ENCODE measurements around the gene TTC9B.
"Not testable (repeated sequence)": the region's sequence is repeated elsewhere in the genome, so short reads cannot be mapped to it uniquely, and the experiment has no call there.

TTC9B gene

GRCh38 chr19:40223135-40223822 lies 5.1 kb upstream of the TTC9B start:
- TF ChIP-seq, protein P1, sequence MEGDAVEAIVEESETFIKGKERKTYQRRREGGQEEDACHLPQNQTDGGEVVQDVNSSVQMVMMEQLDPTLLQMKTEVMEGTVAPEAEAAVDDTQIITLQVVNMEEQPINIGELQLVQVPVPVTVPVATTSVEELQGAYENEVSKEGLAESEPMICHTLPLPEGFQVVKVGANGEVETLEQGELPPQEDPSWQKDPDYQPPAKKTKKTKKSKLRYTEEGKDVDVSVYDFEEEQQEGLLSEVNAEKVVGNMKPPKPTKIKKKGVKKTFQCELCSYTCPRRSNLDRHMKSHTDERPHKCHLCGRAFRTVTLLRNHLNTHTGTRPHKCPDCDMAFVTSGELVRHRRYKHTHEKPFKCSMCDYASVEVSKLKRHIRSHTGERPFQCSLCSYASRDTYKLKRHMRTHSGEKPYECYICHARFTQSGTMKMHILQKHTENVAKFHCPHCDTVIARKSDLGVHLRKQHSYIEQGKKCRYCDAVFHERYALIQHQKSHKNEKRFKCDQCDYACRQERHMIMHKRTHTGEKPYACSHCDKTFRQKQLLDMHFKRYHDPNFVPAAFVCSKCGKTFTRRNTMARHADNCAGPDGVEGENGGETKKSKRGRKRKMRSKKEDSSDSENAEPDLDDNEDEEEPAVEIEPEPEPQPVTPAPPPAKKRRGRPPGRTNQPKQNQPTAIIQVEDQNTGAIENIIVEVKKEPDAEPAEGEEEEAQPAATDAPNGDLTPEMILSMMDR (conservative IDR thresholded peaks at IDR 0.05; ENCODE audit: control insufficient read depth, insufficient read depth, low read depth, low read length): no peak
- no peak for DNase-seq (ENCODE audit: low read depth)
- H3K4me3 ChIP-seq (ENCODE audit: control insufficient read depth, low read depth, low read length): no peak overlapping the region

DNA sequence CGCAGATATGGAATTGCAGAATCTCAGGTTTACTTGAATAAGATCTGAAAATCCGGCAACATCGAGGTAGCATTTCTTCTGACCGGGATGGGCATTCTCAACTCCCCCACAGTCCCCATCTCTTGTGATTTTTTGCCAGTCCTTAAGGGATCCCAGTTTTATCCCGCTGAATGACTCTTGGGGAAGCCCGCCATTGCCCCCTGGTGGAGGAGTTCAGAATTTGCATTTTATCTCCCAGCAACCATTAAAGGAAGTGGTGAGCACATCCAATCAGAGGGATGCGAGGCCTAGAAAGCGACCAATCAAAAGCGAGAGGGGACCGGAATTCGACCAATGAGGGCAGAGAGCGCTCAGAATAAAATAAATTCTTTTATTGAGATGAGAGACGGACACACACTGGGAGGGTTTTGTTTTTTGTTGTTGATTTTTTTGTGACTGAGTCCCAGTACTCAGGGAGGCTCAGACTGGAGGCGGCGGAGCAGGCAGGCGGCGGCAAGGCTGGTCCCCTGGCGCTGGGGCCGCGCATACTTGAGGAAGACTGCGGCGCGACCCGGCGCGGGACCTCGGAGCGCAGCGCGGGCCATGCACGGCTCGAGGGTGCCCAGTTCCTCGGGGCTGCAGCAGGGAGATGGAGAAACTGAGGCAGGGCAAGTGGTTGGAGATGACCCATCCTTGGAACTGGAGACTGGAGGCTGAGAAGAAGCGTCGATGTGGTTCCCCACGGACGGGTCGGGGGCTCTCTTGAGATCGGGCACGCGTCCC lies 3.9 kb upstream of the TTC9B start:
- H3K4me3 ChIP-seq (ENCODE audit: control insufficient read depth, low read depth, low read length): no peak overlapping the region
- DNase-seq (ENCODE audit: low read depth): peak; percentile 94
- TF ChIP-seq, protein P1 (conservative IDR thresholded peaks at IDR 0.05; ENCODE audit: control insufficient read depth, insufficient read depth, low read depth, low read length): peak; percentile 92

- DNase-seq (ENCODE audit: low read depth): no peak
- no peak overlapping the region for H3K4me3 ChIP-seq (ENCODE audit: control insufficient read depth, low read depth, low read length)
- TF ChIP-seq, protein P1 (conservative IDR thresholded peaks at IDR 0.05; ENCODE audit: control insufficient read depth, insufficient read depth, low read depth, low read length): no peak
Observed at GRCh38 chr19:40220674-40221073, 2.5 kb upstream of the TTC9B start.

GRCh38 chr19:40219721-40220276 lies 1.6 kb upstream of the TTC9B start:
- TF ChIP-seq, protein P1 (conservative IDR thresholded peaks at IDR 0.05; ENCODE audit: control insufficient read depth, insufficient read depth, low read depth, low read length): no peak
- peak overlapping the region; percentile 46 for H3K4me3 ChIP-seq (ENCODE audit: control insufficient read depth, low read depth, low read length)
- DNase-seq (ENCODE audit: low read depth): peak; percentile 84

DNA sequence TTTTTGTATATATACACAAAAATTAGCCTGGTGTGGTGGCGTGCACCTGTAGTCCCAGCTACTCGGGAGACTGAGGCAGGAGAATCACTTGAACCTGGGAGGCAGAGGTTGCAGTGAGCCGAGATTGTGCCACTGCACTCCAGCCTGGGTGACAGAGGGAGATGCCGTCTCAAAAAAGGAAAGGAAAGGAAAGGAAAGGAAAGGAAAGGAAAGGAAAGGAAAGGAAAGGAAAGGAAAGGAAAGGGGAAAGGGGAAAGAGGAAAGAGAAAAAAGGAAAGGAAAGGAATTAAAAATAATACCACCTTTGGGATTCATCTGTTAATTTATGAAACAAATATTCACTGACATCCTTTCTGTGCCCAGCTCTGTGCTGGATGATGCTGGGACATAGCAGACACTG lies 845 bp upstream of the TTC9B start:
- DNase-seq (ENCODE audit: low read depth); H3K4me3 ChIP-seq (ENCODE audit: control insufficient read depth, low read depth, low read length): not testable (repeated sequence)

GRCh38 chr19:40217027-40217810 lies 965 bp downstream of the TTC9B start:
- no peak overlapping the region for H3K4me3 ChIP-seq (ENCODE audit: control insufficient read depth, low read depth, low read length)
- TF ChIP-seq, protein P1 (conservative IDR thresholded peaks at IDR 0.05; ENCODE audit: control insufficient read depth, insufficient read depth, low read depth, low read length): peak; percentile 25
- DNase-seq (ENCODE audit: low read depth): no peak

DNA sequence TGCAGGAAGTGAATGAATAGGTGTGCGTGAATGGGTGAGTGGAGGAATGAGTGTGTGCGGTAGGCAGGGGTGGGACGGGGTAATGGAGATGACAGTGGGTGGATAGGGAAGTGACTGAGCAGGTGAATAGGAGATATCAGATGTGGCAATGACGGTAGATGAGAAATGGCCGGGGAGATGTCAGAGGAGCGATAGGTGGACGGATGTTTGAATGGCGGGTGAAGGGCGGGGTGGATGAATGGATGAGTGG lies 1.5 kb downstream of the TTC9B start:
- no peak overlapping the region for H3K4me3 ChIP-seq (ENCODE audit: control insufficient read depth, low read depth, low read length)
- DNase-seq (ENCODE audit: low read depth): no peak
- TF ChIP-seq, protein P1 (conservative IDR thresholded peaks at IDR 0.05; ENCODE audit: control insufficient read depth, insufficient read depth, low read depth, low read length): no peak

Measured in fibroblast of mammary gland (primary cell).